ENCODE results near the gene NACC2. TPM values are rescaled to one million over a fixed set of nuclear protein-coding genes. Genes with fewer than 3 reads are reported as not detected.

The NACC2 gene
- total and polyA plus RNA-seq, 9 of the 15 experiments (the other 6 are each of a cell fraction or from before 2014, with no cell fraction given): 0.70 to 25.1 (median 5.6) TPM

- TF ChIP-seq TEAD1 (CRISPR knock-in tag; IDR thresholded peaks at IDR 0.05) (0 out of 4 replicates have a peak, but pooled peaks of 1 of the 2 experiments have one; percentile 18), EHMT2 (IDR thresholded peaks at IDR 0.05) (no peak), SREBF1 (IDR thresholded peaks at IDR 0.05; ENCODE audit: borderline replicate concordance, low read depth, low read length) (no peak), SLC30A9 (CRISPR knock-in tag; IDR thresholded peaks at IDR 0.05) (no peak), ARID3B (CRISPR knock-in tag; IDR thresholded peaks at IDR 0.05; ENCODE audit: borderline replicate concordance) (no peak), MXI1 (IDR thresholded peaks at IDR 0.05; ENCODE audit: low read depth, low read length) (no peak), SIRT6 (IDR thresholded peaks at IDR 0.05; ENCODE audit: low read depth, low read length) (no peak), CBFB (CRISPR knock-in tag; IDR thresholded peaks at IDR 0.05) (no peak), NFRKB (IDR thresholded peaks at IDR 0.05; ENCODE audit: low read depth) (no peak; the same call in 1 of the 2 replicates), RNF2 (IDR thresholded peaks at IDR 0.05) (no peak), MAFK (IDR thresholded peaks at IDR 0.05; ENCODE audit: low read length) (peak; percentile 99), ZNF384 (IDR thresholded peaks at IDR 0.05; ENCODE audit: low read depth, low read length) (no peak), ZNF263 (CRISPR knock-in tag; IDR thresholded peaks at IDR 0.05; ENCODE audit: borderline replicate concordance) (peak; percentile 59; the same call in 1 of the 2 replicates), SMAD4 (CRISPR knock-in tag; conservative IDR thresholded peaks at IDR 0.05) (peak; percentile 45; the same call in 1 of the 2 replicates), ERF (CRISPR knock-in tag; IDR thresholded peaks at IDR 0.05) (no peak), ZNF175 (CRISPR knock-in tag; IDR thresholded peaks at IDR 0.05; ENCODE audit: low read depth) (no peak), PHF8 (IDR thresholded peaks at IDR 0.05; ENCODE audit: borderline replicate concordance, low read length) (no peak), NFE2L1 (tag; IDR thresholded peaks at IDR 0.05; ENCODE audit: borderline replicate concordance, low read depth) (no peak), BRD4 (IDR thresholded peaks at IDR 0.05) (no peak), WHSC1 (IDR thresholded peaks at IDR 0.05; ENCODE audit: low read length) (no peak), ZNF639 (CRISPR knock-in tag; conservative IDR thresholded peaks at IDR 0.05 in 1 of 2, IDR thresholded peaks at IDR 0.05 in 1 of 2) (no peak), NFYB (IDR thresholded peaks at IDR 0.05; ENCODE audit: extremely low read depth, insufficient read length) (no peak)
- TF ChIP-seq, protein P1, sequence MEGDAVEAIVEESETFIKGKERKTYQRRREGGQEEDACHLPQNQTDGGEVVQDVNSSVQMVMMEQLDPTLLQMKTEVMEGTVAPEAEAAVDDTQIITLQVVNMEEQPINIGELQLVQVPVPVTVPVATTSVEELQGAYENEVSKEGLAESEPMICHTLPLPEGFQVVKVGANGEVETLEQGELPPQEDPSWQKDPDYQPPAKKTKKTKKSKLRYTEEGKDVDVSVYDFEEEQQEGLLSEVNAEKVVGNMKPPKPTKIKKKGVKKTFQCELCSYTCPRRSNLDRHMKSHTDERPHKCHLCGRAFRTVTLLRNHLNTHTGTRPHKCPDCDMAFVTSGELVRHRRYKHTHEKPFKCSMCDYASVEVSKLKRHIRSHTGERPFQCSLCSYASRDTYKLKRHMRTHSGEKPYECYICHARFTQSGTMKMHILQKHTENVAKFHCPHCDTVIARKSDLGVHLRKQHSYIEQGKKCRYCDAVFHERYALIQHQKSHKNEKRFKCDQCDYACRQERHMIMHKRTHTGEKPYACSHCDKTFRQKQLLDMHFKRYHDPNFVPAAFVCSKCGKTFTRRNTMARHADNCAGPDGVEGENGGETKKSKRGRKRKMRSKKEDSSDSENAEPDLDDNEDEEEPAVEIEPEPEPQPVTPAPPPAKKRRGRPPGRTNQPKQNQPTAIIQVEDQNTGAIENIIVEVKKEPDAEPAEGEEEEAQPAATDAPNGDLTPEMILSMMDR (IDR thresholded peaks at IDR 0.05 in 2 of 3, conservative IDR thresholded peaks at IDR 0.05 in 1 of 3; ENCODE audit: insufficient read depth in 2 of 3, low read depth in 1 of 3, low read length in 3 of 3): peak; percentile 24 to 35 (median 33); a peak in 2 of 6 replicates
These were observed 15.3 kb upstream of the NACC2 start (continued) for GRCh38 chr9:136110082-136111061.

Measured in K562 (cell line).